ENCODE measurements around the gene MLLT3. TPM values are rescaled to one million over a fixed set of nuclear protein-coding genes. Genes with fewer than 3 reads are reported as not detected.
"Not testable (repeated sequence)": the region's sequence is repeated elsewhere in the genome, so short reads cannot be mapped to it uniquely, and the experiment has no call there.

The MLLT3 gene
- total RNA-seq, 4 donors from 2014 or later = 10.8 to 17.5 (median 12.4) TPM

- Histone ChIP-seq H3K27ac (no peak overlapping the region), H3K4me1 (no peaks in the 10 kb centered on the region), H3K4me3 (no peak overlapping the region), H3K9me3 (no peaks in the 10 kb centered on the region), H3K36me3 (no peaks in the 10 kb centered on the region), H3K27me3 (no peaks in the 10 kb centered on the region)
- WGBS = 71% methylated on average over 3 of the region's 3 CpGs
- DNase-seq (ENCODE audit: low spot score in 2 of 2) = no peak
- TF ChIP-seq POLR2AphosphoS5 (IDR thresholded peaks at IDR 0.05) (no peak), CTCF (IDR thresholded peaks at IDR 0.05) (no peak), POLR2A (IDR thresholded peaks at IDR 0.05) (no peak)
These were observed 39.9 kb upstream of the MLLT3 start for GRCh38 chr9:20662156-20662555.

GRCh38 chr9:20659474-20659967 lies 37.2 kb upstream of the MLLT3 start:
- 75% methylated on average over 2 of the region's 2 CpGs for WGBS
- peak overlapping the region; percentile 46 for H3K4me3 ChIP-seq

GRCh38 chr9:20658677-20659473 lies 36.6 kb upstream of the MLLT3 start:
- 78% methylated on average over 13 of the region's 13 CpGs for WGBS
- Histone ChIP-seq H3K4me1 (no peaks in the 10 kb centered on the region), H3K36me3 (no peaks in the 10 kb centered on the region), H3K27me3 (no peaks in the 10 kb centered on the region), H3K4me3 (peak overlapping the region; percentile 46), H3K27ac (no peak overlapping the region), H3K9me3 (no peaks in the 10 kb centered on the region)
- no peak for TF ChIP-seq POLR2A (IDR thresholded peaks at IDR 0.05)
- TF ChIP-seq EP300 (IDR thresholded peaks at IDR 0.05) = no peak
- no peak for TF ChIP-seq CTCF (IDR thresholded peaks at IDR 0.05)
- TF ChIP-seq POLR2AphosphoS5 (IDR thresholded peaks at IDR 0.05) = no peak
- DNase-seq (ENCODE audit: low spot score in 2 of 2) = no peak

More at GRCh38 chr9:20659474-20659967, 37.2 kb upstream of the MLLT3 start:
- no peak overlapping the region for H3K27ac ChIP-seq
- H3K4me1 ChIP-seq = no peaks in the 10 kb centered on the region
- H3K27me3 ChIP-seq = no peaks in the 10 kb centered on the region
- H3K36me3 ChIP-seq = no peaks in the 10 kb centered on the region
- no peaks in the 10 kb centered on the region for H3K9me3 ChIP-seq
- TF ChIP-seq CTCF (IDR thresholded peaks at IDR 0.05) (no peak), POLR2A (IDR thresholded peaks at IDR 0.05) (no peak), EP300 (IDR thresholded peaks at IDR 0.05) (no peak), POLR2AphosphoS5 (IDR thresholded peaks at IDR 0.05) (no peak)
- DNase-seq (ENCODE audit: low spot score in 2 of 2) = no peak

- H3K4me1 ChIP-seq; H3K9me3 ChIP-seq; H3K36me3 ChIP-seq; H3K27ac ChIP-seq; DNase-seq (ENCODE audit: low spot score in 2 of 2); H3K27me3 ChIP-seq: not testable (repeated sequence)
- WGBS = 60% methylated on average over 4 of the region's 27 CpGs
- H3K4me3 ChIP-seq = peak overlapping the region; percentile 46
These were observed 36.0 kb upstream of the MLLT3 start for GRCh38 chr9:20658246-20658667.

GRCh38 chr9:20651939-20652338 lies 29.6 kb upstream of the MLLT3 start:
- Histone ChIP-seq H3K4me3 (no peak overlapping the region), H3K27ac (no peak overlapping the region), H3K27me3 (no peaks in the 10 kb centered on the region), H3K4me1 (no peaks in the 10 kb centered on the region), H3K9me3 (no peaks in the 10 kb centered on the region), H3K36me3 (no peaks in the 10 kb centered on the region)
- 75% methylated on average over 4 of the region's 4 CpGs for WGBS
- TF ChIP-seq POLR2AphosphoS5 (IDR thresholded peaks at IDR 0.05) = no peak
- TF ChIP-seq CTCF (IDR thresholded peaks at IDR 0.05) = no peak
- no peak for TF ChIP-seq EP300 (IDR thresholded peaks at IDR 0.05)
- TF ChIP-seq POLR2A (IDR thresholded peaks at IDR 0.05) = no peak
- no peak for DNase-seq (ENCODE audit: low spot score in 2 of 2)

Data from suprapubic skin (tissue), 4 donors.